GM19463 (cell line): Measurements from ENCODE around the gene TACC2.
"Not testable (repeated sequence)": the region's sequence is repeated elsewhere in the genome, so short reads cannot be mapped to it uniquely, and the experiment has no call there.

ENCODE experiments used
- ATAC-seq: cut with Tn5 transposase; IDR thresholded peaks from one replicate; pipeline ENCODE4 v1.9.1; 2021; ENCODE audit warnings: mild to moderate bottlenecking, moderate library complexity; ENCODE audit not compliant: unreplicated experiment

TACC2 gene

GRCh38 chr10:122057841-122058413, 69.0 kb downstream of the TACC2 start:
- ATAC-seq: no peak

- no peak for ATAC-seq
Observed at GRCh38 chr10:122060250-122060649, 71.3 kb downstream of the TACC2 start.

DNA sequence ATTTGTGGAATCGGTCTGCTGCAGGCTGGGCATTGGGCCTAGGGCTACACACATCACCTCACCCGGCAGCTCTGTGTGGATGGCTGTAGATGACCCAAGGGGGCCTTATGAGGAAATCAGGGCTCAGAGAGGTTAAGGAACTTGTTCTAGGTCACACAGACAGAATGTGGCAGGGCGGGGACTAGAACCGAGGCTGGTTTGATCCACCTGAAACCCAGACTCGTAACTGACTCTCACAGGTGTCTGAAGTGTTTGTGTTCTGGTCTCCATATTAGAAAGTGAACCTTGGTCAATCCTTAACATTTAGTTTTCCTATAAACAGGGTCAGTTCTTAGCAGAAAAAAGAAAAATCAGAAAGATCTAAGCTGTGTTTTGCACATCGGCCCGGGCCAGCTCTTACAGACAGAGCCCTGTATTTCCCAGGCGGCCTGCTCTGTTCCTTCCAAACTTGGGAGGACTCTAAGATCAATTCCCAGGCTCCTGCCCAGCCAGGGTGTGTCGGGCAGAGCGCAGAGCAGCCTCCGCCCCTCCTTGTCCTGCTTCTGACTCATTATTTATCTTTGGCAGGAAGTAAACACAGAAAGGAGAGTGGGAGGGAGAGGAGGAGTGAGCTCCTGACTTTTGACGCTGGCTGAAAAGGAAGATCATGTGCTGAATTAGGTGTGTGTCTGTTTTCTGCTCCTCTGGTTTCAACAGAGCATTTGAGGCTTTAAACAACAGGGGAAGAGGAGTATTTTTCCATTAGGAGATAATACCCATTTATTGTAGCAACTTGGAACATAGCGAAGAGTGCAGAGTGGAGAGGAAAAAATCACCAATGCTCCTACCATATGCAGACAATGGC, 74.1 kb downstream of the TACC2 start:
- ATAC-seq: no peak

- not testable (repeated sequence) for ATAC-seq
Observed at GRCh38 chr10:122066337-122066939, 77.5 kb downstream of the TACC2 start.

DNA sequence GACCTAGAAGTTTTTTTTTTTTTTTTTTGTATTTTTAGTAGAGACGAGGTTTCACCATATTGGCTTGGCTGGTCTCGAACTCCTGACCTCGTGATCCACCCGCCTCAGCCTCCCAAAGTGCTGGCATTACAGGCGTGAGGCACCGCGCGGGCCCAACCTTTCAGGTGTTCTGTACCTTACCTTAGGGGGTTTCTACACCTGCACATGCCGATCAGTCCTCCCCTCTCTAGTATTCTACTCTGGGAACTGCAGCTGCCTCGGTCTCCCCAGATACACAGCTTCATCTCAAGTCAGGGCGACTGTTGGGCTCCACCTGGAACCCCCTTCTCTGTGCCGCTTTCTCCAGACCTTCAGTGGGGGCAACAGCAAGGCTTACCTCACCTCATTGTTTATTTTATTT, 79.9 kb downstream of the TACC2 start:
- ATAC-seq: no peak

GRCh38 chr10:122072491-122072890, 83.5 kb downstream of the TACC2 start:
- no peak for ATAC-seq

DNA sequence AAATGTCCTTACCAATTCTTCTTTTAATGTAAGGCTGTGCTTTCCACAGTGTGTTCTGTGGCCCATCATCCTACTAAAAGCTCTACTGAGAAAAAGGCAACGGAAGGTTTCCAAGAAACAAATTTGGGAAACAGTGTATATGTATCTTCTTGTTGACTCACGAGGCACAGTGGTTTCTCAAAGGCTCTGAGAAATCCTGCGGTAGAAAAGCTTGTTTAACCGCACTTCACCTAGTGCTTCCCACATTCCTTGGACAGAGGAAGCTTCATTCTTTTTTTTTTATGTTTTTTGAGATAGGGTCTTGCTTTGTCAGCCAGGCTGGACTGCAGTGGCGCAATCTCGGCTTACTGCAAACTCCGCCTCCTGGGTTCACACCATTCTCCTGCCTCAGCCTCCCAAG, 84.5 kb downstream of the TACC2 start:
- no peak for ATAC-seq

- no peak for ATAC-seq
Observed at GRCh38 chr10:122075171-122075570, 86.2 kb downstream of the TACC2 start.

DNA sequence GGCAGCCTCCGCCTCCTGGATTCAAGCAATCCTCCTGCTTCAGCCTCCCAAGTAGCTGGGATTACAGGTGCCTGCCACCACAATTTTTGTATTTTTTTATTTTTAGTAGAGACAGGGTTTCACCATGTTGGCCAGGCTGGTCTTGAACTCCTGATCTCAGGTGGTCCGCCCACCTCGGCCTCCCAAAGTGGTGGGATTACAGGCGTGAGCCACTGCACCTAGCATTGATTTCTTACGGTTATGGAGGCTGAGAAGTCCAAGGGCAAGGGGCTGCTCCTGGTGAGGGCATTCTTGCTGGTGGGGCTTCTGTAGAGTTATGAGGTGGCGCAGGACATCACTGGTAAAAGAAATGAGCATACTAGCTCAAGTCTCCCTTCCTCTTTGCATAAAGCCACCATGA, 86.9 kb downstream of the TACC2 start:
- not testable (repeated sequence) for ATAC-seq

DNA sequence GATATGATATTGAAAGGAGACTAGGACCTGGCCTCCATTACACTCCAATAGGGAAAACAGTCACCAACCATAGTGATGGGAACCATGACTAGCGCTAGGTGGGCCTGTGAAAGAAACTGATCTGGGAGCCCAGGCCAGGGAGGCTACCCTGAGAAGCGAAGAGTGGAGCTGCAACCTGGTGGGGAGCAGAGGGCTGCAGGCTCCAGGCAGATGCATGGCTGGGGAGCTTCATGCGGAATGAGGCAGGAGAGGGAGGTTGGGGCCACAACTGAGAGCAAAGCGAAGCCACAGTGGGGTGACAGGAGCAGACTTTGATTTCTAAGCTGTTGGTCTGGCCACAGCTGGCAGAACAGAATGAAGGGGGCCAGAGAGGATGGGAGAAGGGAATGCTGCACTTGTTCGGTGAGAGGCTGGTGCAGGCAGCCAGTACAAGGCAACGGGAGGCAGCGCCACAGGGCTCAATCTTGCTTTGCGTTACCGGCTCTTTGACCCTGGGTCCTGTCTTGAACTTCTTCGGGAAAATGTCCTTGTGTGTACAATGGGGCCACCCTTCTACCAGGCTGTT, 88.4 kb downstream of the TACC2 start:
- no peak for ATAC-seq

GRCh38 chr10:122078326-122078725, 89.4 kb downstream of the TACC2 start:
- no peak for ATAC-seq

DNA sequence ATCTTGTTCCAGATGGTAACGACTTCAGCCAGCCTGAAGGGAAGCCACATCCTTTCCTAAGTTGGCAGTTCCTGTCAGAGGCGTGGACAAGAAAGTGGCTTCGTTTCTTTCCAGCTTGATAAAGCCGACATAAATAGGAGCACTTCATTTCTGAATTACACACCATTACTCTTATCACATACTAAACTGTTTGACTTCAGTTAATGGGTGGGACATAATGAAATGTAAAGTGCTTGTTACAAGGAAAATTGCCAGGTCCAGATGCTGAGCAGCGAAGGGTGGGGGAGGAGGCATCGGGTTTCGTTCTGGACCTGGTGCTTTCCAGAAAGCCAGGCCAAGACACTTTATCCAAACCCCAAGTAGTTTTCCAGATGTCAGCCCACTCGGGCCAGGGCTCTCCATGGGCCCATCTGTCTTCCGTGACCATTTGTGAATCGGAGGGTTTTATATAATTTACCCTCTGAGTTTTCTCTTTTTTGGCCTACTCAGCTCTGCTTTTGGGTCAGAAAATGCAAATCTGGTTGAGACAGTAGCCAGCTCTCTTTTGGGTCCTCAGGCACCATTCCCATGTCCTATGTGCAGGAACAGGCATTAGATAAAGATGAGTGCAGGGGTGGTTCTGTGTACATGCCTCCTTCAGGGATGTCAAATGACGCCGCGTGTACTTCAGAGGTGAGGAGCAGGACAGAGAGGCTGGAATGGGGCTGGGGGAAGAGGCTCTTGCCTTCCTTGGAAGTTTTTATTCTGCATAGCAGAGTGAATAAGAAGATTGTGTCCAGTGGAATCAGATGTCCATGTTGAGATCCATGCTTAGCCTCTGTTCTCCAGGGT, 90.2 kb downstream of the TACC2 start:
- ATAC-seq: no peak

GRCh38 chr10:122082616-122083477, 93.9 kb downstream of the TACC2 start:
- ATAC-seq: no peak

DNA sequence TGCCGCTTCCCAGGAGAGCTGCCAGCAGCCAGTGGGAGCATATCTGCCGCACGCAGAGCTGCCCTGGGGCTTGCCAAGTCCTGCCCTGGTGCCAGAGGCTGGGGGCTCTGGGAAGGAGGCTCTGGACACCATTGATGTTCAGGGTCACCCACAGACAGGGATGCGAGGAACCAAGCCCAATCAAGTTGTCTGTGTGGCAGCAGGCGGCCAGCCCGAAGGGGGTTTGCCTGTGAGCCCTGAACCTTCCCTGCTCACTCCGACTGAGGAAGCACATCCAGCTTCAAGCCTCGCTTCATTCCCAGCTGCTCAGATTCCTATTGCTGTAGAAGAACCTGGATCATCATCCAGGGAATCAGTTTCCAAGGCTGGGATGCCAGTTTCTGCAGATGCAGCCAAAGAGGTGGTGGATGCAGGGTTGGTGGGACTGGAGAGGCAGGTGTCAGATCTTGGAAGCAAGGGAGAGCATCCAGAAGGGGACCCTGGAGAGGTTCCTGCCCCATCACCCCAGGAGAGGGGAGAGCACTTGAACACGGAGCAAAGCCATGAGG, 94.6 kb downstream of the TACC2 start:
- ATAC-seq: no peak

GRCh38 chr10:122084286-122085041, 95.5 kb downstream of the TACC2 start:
- ATAC-seq: no peak

DNA sequence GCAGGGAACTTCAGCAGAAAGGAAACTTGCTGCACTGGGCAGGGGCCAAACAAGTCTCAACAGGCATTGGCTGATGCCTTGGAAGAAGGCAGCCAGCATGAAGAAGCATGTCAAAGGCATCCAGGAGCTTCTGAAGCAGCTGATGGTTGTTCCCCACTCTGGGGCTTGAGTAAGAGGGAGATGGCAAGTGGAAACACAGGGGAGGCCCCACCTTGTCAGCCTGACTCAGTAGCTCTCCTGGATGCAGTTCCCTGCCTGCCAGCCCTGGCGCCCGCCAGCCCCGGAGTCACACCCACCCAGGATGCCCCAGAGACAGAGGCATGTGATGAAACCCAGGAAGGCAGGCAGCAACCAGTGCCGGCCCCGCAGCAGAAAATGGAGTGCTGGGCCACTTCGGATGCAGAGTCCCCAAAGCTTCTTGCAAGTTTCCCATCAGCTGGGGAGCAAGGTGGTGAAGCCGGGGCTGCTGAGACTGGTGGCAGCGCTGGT, 96.5 kb downstream of the TACC2 start:
- ATAC-seq: no peak

DNA sequence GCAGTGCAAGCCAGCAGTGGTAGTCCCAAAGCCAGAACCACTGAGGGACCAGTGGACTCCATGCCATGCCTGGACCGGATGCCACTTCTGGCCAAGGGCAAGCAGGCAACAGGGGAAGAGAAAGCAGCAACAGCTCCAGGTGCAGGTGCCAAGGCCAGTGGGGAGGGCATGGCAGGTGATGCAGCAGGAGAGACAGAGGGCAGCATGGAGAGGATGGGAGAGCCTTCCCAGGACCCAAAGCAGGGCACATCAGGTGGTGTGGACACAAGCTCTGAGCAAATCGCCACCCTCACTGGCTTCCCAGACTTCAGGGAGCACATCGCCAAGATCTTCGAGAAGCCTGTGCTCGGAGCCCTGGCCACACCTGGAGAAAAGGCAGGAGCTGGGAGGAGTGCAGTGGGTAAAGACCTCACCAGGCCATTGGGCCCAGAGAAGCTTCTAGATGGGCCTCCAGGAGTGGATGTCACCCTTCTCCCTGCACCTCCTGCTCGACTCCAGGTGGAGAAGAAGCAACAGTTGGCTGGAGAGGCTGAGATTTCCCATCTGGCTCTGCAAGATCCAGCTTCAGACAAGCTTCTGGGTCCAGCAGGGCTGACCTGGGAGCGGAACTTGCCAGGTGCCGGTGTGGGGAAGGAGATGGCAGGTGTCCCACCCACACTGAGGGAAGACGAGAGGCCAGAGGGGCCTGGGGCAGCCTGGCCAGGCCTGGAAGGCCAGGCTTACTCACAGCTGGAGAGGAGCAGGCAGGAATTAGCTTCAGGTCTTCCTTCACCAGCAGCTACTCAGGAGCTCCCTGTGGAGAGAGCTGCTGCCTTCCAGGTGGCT, 97.7 kb downstream of the TACC2 start:
- no peak for ATAC-seq

GRCh38 chr10:122087436-122087835, 98.5 kb downstream of the TACC2 start:
- no peak for ATAC-seq
